HG03103 (cell line): ENCODE results near the gene ARL15.
"Not testable (repeated sequence)": the region's sequence is repeated elsewhere in the genome, so short reads cannot be mapped to it uniquely, and the experiment has no call there.

Experiments
- ATAC-seq: cut with Tn5 transposase; IDR thresholded peaks from one replicate; pipeline ENCODE4 v1.9.1; 2021; ENCODE audit warnings: low read depth; ENCODE audit not compliant: unreplicated experiment

ARL15 gene

GRCh38 chr5:54310433-54311175 is at the start of gene ARL15:
Gene ARL15, minus strand, starts transcription at chr5:54310573.
- peak; percentile 94 for ATAC-seq

GRCh38 chr5:54360089-54360488 is 49.7 kb upstream of the ARL15 start:
- no peak for ATAC-seq

GRCh38 chr5:54357408-54358058 is 47.2 kb upstream of the ARL15 start:
- ATAC-seq, result no peak

GRCh38 chr5:54353933-54354564 is 43.7 kb upstream of the ARL15 start:
- not testable (repeated sequence) for ATAC-seq

- not testable (repeated sequence) for ATAC-seq
Observed at GRCh38 chr5:54352580-54352979, 42.2 kb upstream of the ARL15 start.

GRCh38 chr5:54347221-54347865 is 37.0 kb upstream of the ARL15 start:
- ATAC-seq, result no peak

- ATAC-seq, result no peak
Observed at GRCh38 chr5:54344653-54345052, 34.3 kb upstream of the ARL15 start.

- ATAC-seq, result no peak
Observed at GRCh38 chr5:54341971-54342370, 31.6 kb upstream of the ARL15 start.

- ATAC-seq, result no peak
Observed at GRCh38 chr5:54337523-54337922, 27.1 kb upstream of the ARL15 start.

GRCh38 chr5:54332720-54333119 is 22.3 kb upstream of the ARL15 start:
- no peak for ATAC-seq

GRCh38 chr5:54329731-54330709 is 19.6 kb upstream of the ARL15 start:
- ATAC-seq, result no peak

GRCh38 chr5:54326662-54327270 is 16.4 kb upstream of the ARL15 start:
- no peak for ATAC-seq

GRCh38 chr5:54325610-54326311 is 15.4 kb upstream of the ARL15 start:
- no peak for ATAC-seq

GRCh38 chr5:54325272-54325609 is 14.9 kb upstream of the ARL15 start:
- ATAC-seq, result no peak

- ATAC-seq, result no peak
Observed at GRCh38 chr5:54324651-54325271, 14.4 kb upstream of the ARL15 start.

GRCh38 chr5:54323495-54323894 is 13.1 kb upstream of the ARL15 start:
- no peak for ATAC-seq

GRCh38 chr5:54320256-54320655 is 9.9 kb upstream of the ARL15 start:
- no peak for ATAC-seq

GRCh38 chr5:54317511-54318260 is 7.3 kb upstream of the ARL15 start:
- no peak for ATAC-seq
